ENCODE results near the gene MPPED1.

MPPED1 gene

DNA sequence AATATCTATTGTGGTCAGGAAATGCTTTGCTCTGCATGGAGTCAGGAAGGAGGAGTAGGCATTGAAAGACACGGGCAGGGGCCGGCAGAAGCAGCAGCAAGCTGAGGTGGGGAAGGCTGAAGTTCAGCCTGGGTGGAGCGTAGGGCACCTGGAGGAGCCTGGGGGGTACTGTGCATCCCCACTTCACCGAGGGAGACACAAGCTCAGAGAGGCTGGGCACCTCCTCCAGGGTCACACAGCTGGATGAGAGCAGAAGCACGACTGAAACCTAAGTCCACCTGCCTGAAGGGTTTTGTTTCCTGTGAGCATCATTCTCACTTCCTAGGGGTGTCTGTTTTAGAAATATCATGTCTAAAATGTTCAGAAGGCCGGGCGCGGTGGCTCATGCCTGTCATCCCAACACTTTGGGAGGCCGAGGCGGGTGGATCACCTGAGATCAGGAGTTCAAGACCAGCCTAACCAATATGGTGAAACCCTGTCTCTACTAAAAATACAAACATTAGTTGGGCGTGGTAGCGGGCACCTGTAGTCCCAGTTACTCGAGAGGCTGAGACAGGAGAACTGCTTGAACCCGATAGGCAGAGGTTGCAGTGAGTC lies 138.3 kb downstream of the MPPED1 start:
- no peak for DNase-seq

DNA sequence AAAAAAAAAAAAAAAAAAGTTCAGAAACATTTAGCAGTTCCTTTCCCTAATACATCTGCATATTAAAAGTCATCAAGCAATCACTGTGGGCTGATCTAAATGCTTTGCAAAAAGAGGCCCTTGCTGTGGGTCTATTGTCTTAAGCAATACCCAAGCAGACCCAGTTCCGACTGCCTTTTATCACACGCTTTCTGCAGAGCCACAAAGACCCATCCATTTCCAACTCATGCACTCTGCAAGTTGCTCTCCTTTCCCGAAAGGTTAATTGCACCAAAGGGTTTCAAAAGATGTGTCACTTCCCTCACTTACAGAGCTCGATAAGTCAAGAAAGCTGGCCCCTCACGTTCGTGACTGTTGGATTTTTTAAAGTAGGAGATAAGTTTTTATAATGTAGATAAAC lies 138.9 kb downstream of the MPPED1 start:
- no peak for DNase-seq

DNA sequence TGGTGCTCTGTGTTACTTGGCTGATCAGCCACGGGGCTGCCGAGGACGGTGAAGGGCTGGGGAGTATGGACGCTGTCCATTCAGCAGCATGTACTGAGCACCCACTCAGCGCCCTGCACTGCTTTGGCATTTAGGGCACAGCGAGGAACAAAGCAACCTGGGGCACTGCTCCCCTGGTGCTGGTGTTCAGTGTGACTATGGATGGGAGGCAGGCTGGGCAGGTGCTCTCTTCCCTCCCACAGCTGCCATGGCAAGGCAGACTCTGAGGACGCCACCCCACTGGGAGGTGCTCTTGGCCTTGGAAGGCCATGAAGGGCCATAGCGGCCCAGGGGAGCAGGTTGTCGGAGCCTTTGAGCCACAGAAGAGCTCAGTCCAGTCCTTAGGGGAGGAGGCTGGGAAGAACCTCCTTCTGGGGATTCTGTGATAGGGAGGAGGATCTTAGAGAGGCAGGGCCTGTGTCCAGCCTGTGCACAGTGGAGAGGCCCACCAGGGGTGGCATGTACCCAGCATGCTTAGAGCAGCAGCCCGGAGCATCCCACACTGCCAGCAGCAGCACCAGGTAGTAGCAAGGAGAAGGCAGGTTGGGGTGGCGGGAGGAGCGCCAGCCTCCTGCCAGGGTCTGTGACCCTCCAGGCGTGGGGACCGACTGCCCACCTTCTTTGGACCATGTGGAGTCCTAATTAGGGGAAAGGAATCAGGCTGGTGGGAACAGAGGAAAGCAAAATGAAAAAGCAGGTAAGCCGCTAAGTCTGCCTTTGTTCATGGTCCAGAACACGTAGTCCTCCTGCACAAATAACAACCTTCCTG lies 141.8 kb downstream of the MPPED1 start:
- no peak for DNase-seq

DNA sequence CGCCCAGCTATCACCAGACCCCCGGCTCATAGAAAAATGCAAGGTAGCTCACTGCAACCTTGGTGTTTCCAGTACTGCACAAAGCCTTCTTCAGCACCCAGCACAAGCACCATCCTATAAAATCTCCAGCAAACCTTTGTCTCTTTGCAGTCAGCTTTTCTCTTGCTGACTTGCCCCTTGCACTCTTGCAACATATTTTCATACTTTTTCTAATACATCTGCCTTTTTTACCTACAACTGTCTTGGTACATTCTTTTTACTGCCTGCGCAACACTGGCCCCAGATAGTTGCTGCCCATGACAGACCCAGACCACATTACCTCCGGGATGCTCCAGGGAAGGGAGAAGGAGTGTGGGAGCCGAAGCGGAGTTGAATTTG lies 142.4 kb downstream of the MPPED1 start:
- no peak for DNase-seq

DNA sequence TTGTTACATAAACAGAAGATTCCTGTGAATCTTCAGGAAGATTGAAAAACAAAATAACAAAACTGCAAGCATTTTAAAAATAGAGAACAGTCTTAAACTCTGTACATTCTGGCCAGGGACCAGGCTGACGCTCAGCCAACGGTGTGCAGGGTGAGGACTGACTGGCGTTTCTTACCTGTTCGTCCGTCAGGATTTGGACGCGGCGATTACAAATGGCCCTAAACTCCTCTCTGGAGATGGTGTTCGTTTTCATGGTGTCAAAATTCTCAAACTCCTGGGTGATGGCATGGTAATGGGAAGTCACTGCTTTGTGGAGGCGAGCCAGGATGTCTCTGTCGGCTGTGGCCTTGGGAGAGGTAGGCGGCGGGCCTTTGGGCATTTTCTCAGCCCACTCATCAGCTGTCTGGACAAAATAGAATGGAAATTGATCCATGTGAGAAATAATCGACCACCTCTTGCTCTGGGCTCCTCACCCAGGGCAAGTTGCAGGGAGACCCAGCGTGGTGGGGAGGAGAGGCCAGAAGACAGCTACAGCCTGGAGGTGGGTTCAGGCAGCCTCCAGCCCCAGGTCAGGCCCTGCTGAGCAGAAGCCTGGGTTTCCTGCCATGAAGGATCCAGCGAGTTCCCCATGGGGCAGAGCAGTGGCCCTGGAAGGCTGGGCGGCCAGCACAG lies 143.0 kb downstream of the MPPED1 start:
- DNase-seq: no peak

DNA sequence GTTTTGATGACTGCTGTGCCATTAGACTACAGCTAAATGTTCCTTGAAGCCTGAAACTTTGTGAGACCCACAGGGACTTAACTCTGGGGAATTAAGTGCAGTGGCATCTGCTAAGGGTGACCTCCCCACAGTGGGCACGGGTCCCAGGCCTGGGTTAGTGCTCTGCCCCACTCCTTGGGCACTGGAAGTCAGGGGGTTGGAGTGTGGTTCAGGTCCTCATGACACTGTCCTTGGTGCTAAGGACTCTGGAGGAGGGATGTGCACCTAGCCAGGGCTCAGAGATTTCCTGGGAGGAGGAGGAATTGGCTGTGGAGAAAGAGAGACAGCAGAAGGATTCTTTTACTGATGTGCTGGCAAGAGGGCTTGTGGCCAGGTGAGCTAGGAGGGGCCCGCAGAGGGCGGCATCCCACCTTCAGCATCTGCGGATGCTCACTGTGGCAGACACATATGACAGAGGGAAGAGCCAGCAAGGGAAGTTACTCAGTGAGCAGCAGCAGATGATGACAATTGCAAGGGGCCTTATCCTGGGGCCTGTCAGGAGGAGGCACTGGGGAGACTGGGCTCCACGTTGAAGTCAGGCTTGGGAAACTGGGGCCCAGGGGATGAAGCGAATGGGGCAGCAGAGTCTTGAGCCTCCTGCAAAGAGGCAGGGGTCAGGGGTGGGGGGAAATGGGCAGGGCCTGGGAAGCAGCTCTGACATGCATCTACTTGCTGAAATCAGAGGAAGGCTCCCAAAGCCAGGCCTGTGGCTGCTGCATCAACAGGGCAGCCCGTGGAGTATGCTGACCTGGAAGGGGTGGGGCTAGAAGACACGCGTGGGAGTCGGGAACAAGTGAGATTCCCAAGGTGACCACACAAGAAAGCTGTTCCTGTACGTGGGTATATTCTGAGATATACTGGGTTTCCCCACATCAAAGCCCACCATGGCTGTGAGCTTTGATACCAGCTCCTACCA lies 144.0 kb downstream of the MPPED1 start:
- DNase-seq: no peak
